ENCODE results near the gene STK39. TPM values are rescaled to one million over a fixed set of nuclear protein-coding genes. Genes with fewer than 3 reads are reported as not detected.

Gene STK39
- total and polyA plus RNA-seq, 9 of the 15 experiments (the other 6 are each of a cell fraction or from before 2014, with no cell fraction given): 0.19 to 0.76 (median 0.51) TPM

DNA sequence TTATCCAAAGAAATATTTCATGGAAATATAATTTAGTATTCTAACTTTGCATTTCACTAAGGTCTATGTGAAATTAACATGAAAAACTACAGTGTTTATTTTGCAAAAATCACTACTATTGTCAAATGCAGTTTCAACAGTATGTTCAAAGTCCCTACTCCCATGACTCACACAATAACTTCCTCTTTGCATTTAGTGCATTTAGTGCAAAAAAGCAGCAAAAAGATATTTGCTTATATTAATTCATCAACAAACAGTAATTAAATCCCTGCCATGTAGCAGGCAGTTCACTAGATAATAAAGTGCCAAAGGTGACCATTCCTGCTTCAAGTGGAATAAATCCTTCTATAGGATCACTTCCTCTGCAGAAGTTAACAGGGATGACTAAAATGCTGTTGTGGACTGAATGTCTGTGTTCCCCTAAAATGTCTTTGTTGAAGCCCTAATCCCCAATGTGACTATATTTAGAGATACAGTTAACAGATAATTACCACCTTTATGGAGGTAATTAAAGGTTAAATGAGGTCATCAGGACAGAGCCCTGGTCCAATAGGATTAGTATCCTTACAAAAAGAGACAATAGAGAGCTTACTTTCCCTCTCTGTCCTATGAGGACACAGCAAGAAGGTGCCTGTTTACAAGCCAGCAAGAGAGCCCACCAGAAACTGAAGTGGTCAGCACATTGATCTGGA is 61.7 kb downstream of the STK39 start:
- no peaks in the 10 kb centered on the region for H3K9me1 ChIP-seq (ENCODE audit: control insufficient read depth, insufficient read depth, low read length)
- no peaks in the 10 kb centered on the region for H3K36me3 ChIP-seq (ENCODE audit: control insufficient read depth, insufficient read depth, low read length)
- intact Hi-C loops (cut with micrococcal nuclease) (no loop called here), in situ Hi-C loops (cut with MboI) (no loop called here)
- no peaks in the 10 kb centered on the region for H3K79me2 ChIP-seq (ENCODE audit: control insufficient read depth, insufficient read depth, low read length)
- H3K27ac ChIP-seq (ENCODE audit: extremely low read depth, low read depth, low read length): no peak overlapping the region
- H3K9ac ChIP-seq (ENCODE audit: insufficient read depth in 1 of 2, low read depth in 2 of 2, low read length in 2 of 2): no peak overlapping the region
- DNase-seq (ENCODE audit: extremely low read depth in 1 of 4, low spot score in 3 of 4) (no peak), ATAC-seq (no peak), FAIRE-seq (no peak)
- ChIA-PET POLR2A (no interaction called here), CTCF (ENCODE audit: low intra/inter-chr PET ratio) (no interaction called here)
- no peak overlapping the region for H2AFZ ChIP-seq (ENCODE audit: low read depth, low read length)
- H4K20me1 ChIP-seq (replicated peaks; ENCODE audit: control insufficient read depth, insufficient read depth, low read length): no peaks in the 10 kb centered on the region
- no TSS peak for BruUV-seq (replicated peaks)
- no peaks in the 10 kb centered on the region for H3K4me1 ChIP-seq (replicated peaks in 1 of 2; ENCODE audit: control insufficient read depth in 2 of 2, insufficient read depth in 2 of 2, low read length in 2 of 2)
- H3K4me3 ChIP-seq: no peak overlapping the region
- H3K27me3 ChIP-seq (ENCODE audit: control insufficient read depth in 2 of 2, insufficient read depth in 2 of 2, low read length in 2 of 2): peaks cover 0 to 4% of the 10 kb centered on the region in 2 experiments; a peak in 3 of 5 replicates
- H3K4me2 ChIP-seq (ENCODE audit: insufficient read depth, low read length): no peak overlapping the region
- no peaks in the 10 kb centered on the region for H3K9me3 ChIP-seq (replicated peaks; ENCODE audit: control insufficient read depth, insufficient read depth, low read depth, low read length)
- TF ChIP-seq, protein P1, sequence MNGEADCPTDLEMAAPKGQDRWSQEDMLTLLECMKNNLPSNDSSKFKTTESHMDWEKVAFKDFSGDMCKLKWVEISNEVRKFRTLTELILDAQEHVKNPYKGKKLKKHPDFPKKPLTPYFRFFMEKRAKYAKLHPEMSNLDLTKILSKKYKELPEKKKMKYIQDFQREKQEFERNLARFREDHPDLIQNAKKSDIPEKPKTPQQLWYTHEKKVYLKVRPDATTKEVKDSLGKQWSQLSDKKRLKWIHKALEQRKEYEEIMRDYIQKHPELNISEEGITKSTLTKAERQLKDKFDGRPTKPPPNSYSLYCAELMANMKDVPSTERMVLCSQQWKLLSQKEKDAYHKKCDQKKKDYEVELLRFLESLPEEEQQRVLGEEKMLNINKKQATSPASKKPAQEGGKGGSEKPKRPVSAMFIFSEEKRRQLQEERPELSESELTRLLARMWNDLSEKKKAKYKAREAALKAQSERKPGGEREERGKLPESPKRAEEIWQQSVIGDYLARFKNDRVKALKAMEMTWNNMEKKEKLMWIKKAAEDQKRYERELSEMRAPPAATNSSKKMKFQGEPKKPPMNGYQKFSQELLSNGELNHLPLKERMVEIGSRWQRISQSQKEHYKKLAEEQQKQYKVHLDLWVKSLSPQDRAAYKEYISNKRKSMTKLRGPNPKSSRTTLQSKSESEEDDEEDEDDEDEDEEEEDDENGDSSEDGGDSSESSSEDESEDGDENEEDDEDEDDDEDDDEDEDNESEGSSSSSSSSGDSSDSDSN (IDR thresholded peaks at IDR 0.05; ENCODE audit: borderline replicate concordance in 1 of 2, low read depth in 2 of 2, low read length in 2 of 2): no peak
- TF ChIP-seq SMAD4 (CRISPR knock-in tag; conservative IDR thresholded peaks at IDR 0.05) (no peak), MECOM (CRISPR knock-in tag; IDR thresholded peaks at IDR 0.05) (no peak), DIDO1 (tag; IDR thresholded peaks at IDR 0.05; ENCODE audit: low read depth) (no peak), ZNF175 (CRISPR knock-in tag; IDR thresholded peaks at IDR 0.05; ENCODE audit: low read depth) (no peak), ETV1 (tag; conservative IDR thresholded peaks at IDR 0.05; ENCODE audit: low read depth) (no peak), CREM (IDR thresholded peaks at IDR 0.05; ENCODE audit: low read depth) (no peak), KDM5B (IDR thresholded peaks at IDR 0.05; ENCODE audit: insufficient replicate concordance, low read depth, low read length) (no peak), ZKSCAN1 (IDR thresholded peaks at IDR 0.05; ENCODE audit: low read depth, low read length) (no peak)

Measured in K562 (cell line).